ENCODE results near the gene PIEZO2. TPM values are rescaled to one million over a fixed set of nuclear protein-coding genes. Genes with fewer than 3 reads are reported as not detected.

The PIEZO2 gene
- total and polyA plus RNA-seq, 12 donors, result 0.07 to 1.4 (median 0.25) TPM; not detected in 1

DNA sequence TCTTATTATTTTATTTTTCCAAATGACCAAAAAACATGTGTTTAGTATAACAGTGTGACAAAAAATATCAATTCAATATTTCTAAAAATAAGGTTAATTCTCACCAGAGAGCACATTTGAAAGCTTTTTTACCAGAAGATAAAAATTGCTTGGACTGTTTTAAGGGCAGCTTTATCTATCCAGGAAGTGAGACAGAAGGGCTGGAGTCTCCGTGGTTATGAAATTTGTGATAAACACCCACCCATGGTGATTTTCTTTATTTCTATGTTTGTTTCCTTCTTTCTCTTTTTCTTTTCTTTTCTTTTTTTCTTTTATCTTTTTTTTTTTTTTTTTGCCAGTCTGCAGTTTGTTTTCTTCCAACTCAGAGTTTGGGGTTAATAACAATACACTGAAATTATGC lies 298.5 kb downstream of the PIEZO2 start:
- Histone ChIP-seq H3K36me3 (no peaks in the 10 kb centered on the region), H3K4me1 (no peaks in the 10 kb centered on the region), H3K9me3 (no peaks in the 10 kb centered on the region), H3K27me3 (peaks cover 0 to 19% (median 0%) of the 10 kb centered on the region in 7 donors), H3K4me3 (no peak overlapping the region), H3K27ac (no peak overlapping the region)
- TF ChIP-seq CTCF (IDR thresholded peaks at IDR 0.05), result no peak
- whole genome bisulfite sequencing, 2 donors, result 26 to 51% methylated on average over 1 of the region's 1 CpG
- ATAC-seq (no peak), DNase-seq (no peak)
- intact Hi-C loops (cut with DNase I), result loop anchor here (2.0 to 10.0 kb wide), 8 partner anchors 190 to 704 kb away; partner anchors contain the start of gene PIEZO2 (in 1 of the 10)

GRCh38 chr18:10850216-10850615 lies 299.2 kb downstream of the PIEZO2 start:
- no peaks in the 10 kb centered on the region for H3K9me3 ChIP-seq
- WGBS, 2 donors, result 86 to 88% methylated on average over 7 of the region's 7 CpGs
- no peaks in the 10 kb centered on the region for H3K4me1 ChIP-seq
- H3K27ac ChIP-seq, result no peak overlapping the region
- no peak overlapping the region for H3K4me3 ChIP-seq
- TF ChIP-seq CTCF (IDR thresholded peaks at IDR 0.05), result no peak
- no peak for DNase-seq
- H3K36me3 ChIP-seq, result no peaks in the 10 kb centered on the region
- intact Hi-C loops (cut with DNase I), result loop anchor here (2.0 to 10.0 kb wide), 8 partner anchors 191 to 705 kb away; partner anchors contain the start of gene PIEZO2 (in 1 of the 10)
- peaks cover 0 to 19% (median 0%) of the 10 kb centered on the region in 7 donors for H3K27me3 ChIP-seq
- ATAC-seq, result no peak

DNA sequence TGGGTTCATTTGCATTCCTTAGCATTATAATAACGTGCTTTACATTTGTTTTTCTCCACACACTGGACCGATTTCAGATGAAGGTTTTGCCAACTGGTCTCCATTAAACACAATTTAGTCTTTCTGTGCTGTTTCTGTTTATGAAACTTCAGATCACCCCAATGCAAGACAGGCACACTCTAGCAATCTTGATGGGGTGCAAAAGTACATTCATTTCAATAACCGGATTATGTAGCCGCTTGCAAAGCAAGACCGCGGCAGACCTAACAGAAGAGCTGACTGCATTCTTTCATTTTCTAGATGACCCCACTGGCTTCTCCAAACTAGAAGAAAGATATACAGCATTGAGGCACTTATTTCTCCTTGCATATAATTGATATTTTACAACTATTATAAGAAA lies 301.5 kb downstream of the PIEZO2 start:
- intact Hi-C loops (cut with DNase I), result loop anchor here in 2 of 10 donors (5.0 to 10.0 kb wide), 2 partner anchors 704 to 707 kb away; no protein-coding TSS in a partner anchor
- WGBS, 2 donors, result 85 to 94% methylated on average over 6 of the region's 6 CpGs
- no peak for DNase-seq
- no peak for ATAC-seq
- no peak for TF ChIP-seq CTCF (IDR thresholded peaks at IDR 0.05)
- Histone ChIP-seq H3K9me3 (no peaks in the 10 kb centered on the region), H3K4me3 (no peak overlapping the region), H3K4me1 (peaks cover 0 to 7% (median 0%) of the 10 kb centered on the region in 9 donors), H3K36me3 (no peaks in the 10 kb centered on the region), H3K27me3 (peaks cover 0 to 12% (median 0%) of the 10 kb centered on the region in 7 donors), H3K27ac (no peak overlapping the region)

- Histone ChIP-seq H3K9me3 (no peaks in the 10 kb centered on the region), H3K36me3 (no peaks in the 10 kb centered on the region), H3K27me3 (peaks cover 0 to 12% (median 0%) of the 10 kb centered on the region in 7 donors), H3K4me3 (no peak overlapping the region), H3K4me1 (peaks cover 0 to 7% (median 0%) of the 10 kb centered on the region in 9 donors), H3K27ac (no peak overlapping the region)
- intact Hi-C loops (cut with DNase I), result loop anchor here in 2 of 10 donors (5.0 to 10.0 kb wide), 2 partner anchors 705 to 707 kb away; no protein-coding TSS in a partner anchor
- 90% methylated on average over 8 of the region's 8 CpGs for WGBS, 2 donors
- no peak for ATAC-seq
- TF ChIP-seq CTCF (IDR thresholded peaks at IDR 0.05), result no peak
- DNase-seq, result no peak
Measured at GRCh38 chr18:10847408-10847790, 302.0 kb downstream of the PIEZO2 start.
